H9 (cell line): ENCODE measurements around the gene RBM18. TPM values are rescaled to one million over a fixed set of nuclear protein-coding genes. Genes with fewer than 3 reads are reported as not detected.

Experiments
- DNase-seq: peaks from one replicate; pipeline ENCODE4 v3.0.0-alpha.2; 2017
- H2AFZ ChIP-seq: one replicate; pipeline ENCODE4 v1.6.1; 2013; ENCODE audit warnings: mild to moderate bottlenecking, low read length, control low read depth, moderate library complexity
- H2AK5ac ChIP-seq: 2 replicates; pipeline ENCODE4 v1.6.1; 2013; ENCODE audit warnings: low read length, control low read depth, mixed read lengths; ENCODE audit not compliant: insufficient read length
- H2BK120ac ChIP-seq: one replicate; pipeline ENCODE4 v1.6.1; 2013; ENCODE audit warnings: low read depth, mild to moderate bottlenecking, low read length, control low read depth, inconsistent platforms; ENCODE audit not compliant: poor library complexity, severe bottlenecking
- H2BK12ac ChIP-seq: 2 replicates; pipeline ENCODE4 v1.6.1; 2013; ENCODE audit warnings: low read length, control low read depth, mixed read lengths, low read depth; ENCODE audit not compliant: insufficient read length
- H2BK15ac ChIP-seq: 2 replicates; pipeline ENCODE4 v1.6.1; 2013; ENCODE audit warnings: low read depth, low read length, control low read depth
- H2BK20ac ChIP-seq: one replicate; pipeline ENCODE4 v1.6.1; 2013; ENCODE audit warnings: low read depth, mild to moderate bottlenecking, low read length, control low read depth, inconsistent platforms; ENCODE audit not compliant: poor library complexity, severe bottlenecking
- H2BK5ac ChIP-seq: 2 replicates; pipeline ENCODE4 v1.6.1; 2013; ENCODE audit warnings: low read length, control low read depth, mixed read lengths; ENCODE audit not compliant: insufficient read length
- H3K14ac ChIP-seq: 2 replicates; pipeline ENCODE4 v1.6.1; 2013; ENCODE audit warnings: low read length, control low read depth; ENCODE audit not compliant: insufficient read depth
- H3K18ac ChIP-seq: 2 replicates; pipeline ENCODE4 v1.6.1; 2013; ENCODE audit warnings: low read depth, mild to moderate bottlenecking, mixed read lengths, low read length, control low read depth; ENCODE audit not compliant: insufficient read length
- H3K23ac ChIP-seq: 2 replicates; pipeline ENCODE4 v1.6.1; 2013; ENCODE audit warnings: low read length, control low read depth, mixed read lengths, low read depth; ENCODE audit not compliant: insufficient read length
- H3K23me2 ChIP-seq: 2 replicates; pipeline ENCODE4 v1.6.1; 2013; ENCODE audit warnings: low read depth, mild to moderate bottlenecking, mixed read lengths, low read length, control low read depth; ENCODE audit not compliant: insufficient read length, poor library complexity, severe bottlenecking
- H3K27ac ChIP-seq: 2 replicates; pipeline ENCODE4 v1.5.1; 2013; ENCODE audit warnings: low read length, control low read depth, mixed read lengths, low read depth; ENCODE audit not compliant: insufficient read length
- H3K27me3 ChIP-seq: 2 replicates; pipeline ENCODE4 v1.6.1; 2013; ENCODE audit warnings: low read length, control low read depth, inconsistent platforms; ENCODE audit not compliant: insufficient read depth
- H3K4ac ChIP-seq: 2 replicates; pipeline ENCODE4 v1.6.1; 2013; ENCODE audit warnings: low read depth, mild to moderate bottlenecking, control low read depth, inconsistent platforms, low read length, moderate library complexity
- H3K4me1 ChIP-seq: 2 replicates; pipeline ENCODE4 v1.6.1; 2013; ENCODE audit warnings: low read length, control low read depth, inconsistent platforms; ENCODE audit not compliant: insufficient read depth
- H3K4me2 ChIP-seq: 2 replicates; pipeline ENCODE4 v1.6.1; 2013; ENCODE audit warnings: low read length, control low read depth, mixed read lengths; ENCODE audit not compliant: insufficient read length, insufficient read depth
- H3K56ac ChIP-seq: 2 replicates; pipeline ENCODE4 v1.6.1; 2013; ENCODE audit warnings: low read depth, mild to moderate bottlenecking, mixed read lengths, low read length, control low read depth; ENCODE audit not compliant: insufficient read length
- H3K79me1 ChIP-seq: 2 replicates; pipeline ENCODE4 v1.6.1; 2013; ENCODE audit warnings: low read depth, mild to moderate bottlenecking, moderate library complexity, low read length, control low read depth, inconsistent platforms; ENCODE audit not compliant: insufficient read depth, poor library complexity, severe bottlenecking
- H3K79me2 ChIP-seq: 2 replicates; pipeline ENCODE4 v1.6.1; 2013; ENCODE audit warnings: low read length, control low read depth, inconsistent platforms; ENCODE audit not compliant: insufficient read depth
- H3K9ac ChIP-seq: 2 replicates; pipeline ENCODE4 v1.6.1; 2013; ENCODE audit warnings: low read length, control low read depth, mixed read lengths; ENCODE audit not compliant: insufficient read length; ENCODE audit errors: extremely low read depth
- H3K9me3 ChIP-seq: one replicate; pipeline ENCODE4 v1.6.1; 2013; ENCODE audit warnings: low read depth, low read length, inconsistent platforms; ENCODE audit not compliant: control insufficient read depth
- H3T11ph ChIP-seq: one replicate; pipeline ENCODE4 v1.6.1; 2013; ENCODE audit warnings: mild to moderate bottlenecking, low read length, control low read depth, inconsistent platforms
- H4K20me1 ChIP-seq: one replicate; pipeline ENCODE4 v1.6.1; 2013; ENCODE audit not compliant: control insufficient read depth, insufficient read length, insufficient read depth
- H4K5ac ChIP-seq: 2 replicates; pipeline ENCODE4 v1.6.1; 2013; ENCODE audit warnings: low read depth, mild to moderate bottlenecking, mixed read lengths, low read length, control low read depth; ENCODE audit not compliant: insufficient read length
- H4K8ac ChIP-seq: replicated peaks from 2 replicates; pipeline ENCODE4 v1.6.1; 2013; ENCODE audit warnings: low read length, control low read depth, mixed read lengths, low read depth; ENCODE audit not compliant: insufficient read length
- H4K91ac ChIP-seq: 2 replicates; pipeline ENCODE4 v1.6.1; 2013; ENCODE audit warnings: low read depth, mild to moderate bottlenecking, moderate library complexity, mixed read lengths, low read length, control low read depth; ENCODE audit not compliant: insufficient read length
- H3K27ac Mint-ChIP-seq, 3 experiments: 2 replicates in 2 of 3; 3 replicates in 1 of 3; pipeline ENCODE4 v1.8.0; 2020 to 2021; ENCODE audit warnings: mixed read lengths in 3 of 3, mild to moderate bottlenecking in 1 of 3, moderate library complexity in 1 of 3
- H3K27me3 Mint-ChIP-seq: 2 replicates; pipeline ENCODE4 v1.8.0; 2021; ENCODE audit warnings: low read depth, mild to moderate bottlenecking, moderate library complexity, mixed read lengths
- H3K36me3 Mint-ChIP-seq, 3 experiments: 2 replicates in 2 of 3; 3 replicates in 1 of 3; pipeline ENCODE4 v1.8.0; 2020 to 2021; ENCODE audit warnings: low read depth in 3 of 3, mixed read lengths in 3 of 3; ENCODE audit not compliant: insufficient read depth in 1 of 3
- H3K4me1 Mint-ChIP-seq, 2 experiments: 2 replicates each; pipeline ENCODE4 v1.8.0; 2020; ENCODE audit warnings: mixed read lengths in 2 of 2
- H3K4me3 Mint-ChIP-seq, 2 experiments: 2 replicates in 1 of 2; 3 replicates in 1 of 2; pipeline ENCODE4 v1.8.0; 2020 to 2021; ENCODE audit warnings: mild to moderate bottlenecking in 2 of 2, mixed read lengths in 2 of 2, moderate library complexity in 1 of 2
- H3K9me3 Mint-ChIP-seq, 2 experiments: 2 replicates in 1 of 2; 3 replicates in 1 of 2; pipeline ENCODE4 v1.8.0; 2020; ENCODE audit warnings: mild to moderate bottlenecking in 2 of 2, mixed read lengths in 2 of 2, moderate library complexity in 1 of 2
- WGBS: extraction: QIAGEN DNeasy Blood & Tissue Kit; methylation state at CpG from one replicate; pipeline ENCODE4 v1.1.7; 2013; ENCODE audit warnings: missing lambda C conversion rate, low lambda C conversion rate, mixed read lengths; ENCODE audit not compliant: insufficient read length; ENCODE audit errors: extremely low coverage; 5-methylcytosine and 5-hydroxymethylcytosine counted together
- total RNA-seq: library from RNA; stranded (reverse); gene quantifications from 2 replicates; pipeline ENCODE4 v1.2.1, GENCODE V29; 2021
- TF ChIP-seq, protein P1 (sequence below): fragments of 200-600 bp; sonication (generic); conservative IDR thresholded peaks from 3 replicates; pipeline ENCODE4 v1.8.0; 2021; ENCODE audit warnings: antibody characterized with exemption, mild to moderate bottlenecking

Gene RBM18
- total RNA-seq, 1 experiment from 2014 or later, result 18.9 TPM

DNA sequence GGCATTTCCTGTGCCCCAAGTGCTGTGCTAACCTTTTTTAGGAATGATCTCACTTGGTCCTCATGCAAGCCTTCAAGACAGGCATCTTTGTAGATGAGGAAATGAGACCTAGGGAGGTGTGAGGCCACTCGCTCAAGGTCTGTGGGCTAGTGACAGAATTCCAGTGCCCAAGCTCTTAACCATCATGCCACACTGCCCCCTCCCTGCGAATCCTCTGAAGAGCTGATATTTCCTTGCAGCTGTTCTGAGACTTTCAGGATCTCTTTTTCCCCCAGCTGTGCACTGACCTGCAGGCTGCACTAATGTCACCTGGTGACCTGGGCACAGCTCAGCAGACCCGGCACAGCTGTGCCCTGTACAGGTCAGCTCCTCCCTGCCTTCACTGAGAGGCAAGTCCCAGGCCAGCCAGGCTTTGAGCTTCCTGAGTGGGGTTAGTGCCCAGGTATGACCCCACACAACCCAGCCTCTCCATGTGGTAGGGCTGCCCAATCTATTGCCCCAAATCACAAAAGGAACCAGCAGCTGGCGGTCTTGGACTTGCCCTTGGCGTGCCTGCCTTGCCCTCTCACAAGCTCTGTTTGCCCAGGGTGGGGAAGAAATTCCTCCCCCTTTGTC lies 72.3 kb downstream of the RBM18 start:
- no peaks in the 10 kb centered on the region for H3K9me3 Mint-ChIP-seq
- no peak overlapping the region for H3T11ph ChIP-seq
- H3K18ac ChIP-seq, result no peak overlapping the region
- H3K4me1 Mint-ChIP-seq, result peaks cover 19 to 21% of the 10 kb centered on the region in 2 experiments
- no peak overlapping the region for H3K27ac Mint-ChIP-seq
- no peak overlapping the region for H3K23ac ChIP-seq
- H2BK12ac ChIP-seq, result no peak overlapping the region
- H2BK20ac ChIP-seq, result no peak overlapping the region
- H3K4me3 Mint-ChIP-seq, result no peak overlapping the region
- no peak overlapping the region for H2AK5ac ChIP-seq
- H3K9me3 ChIP-seq, result no peaks in the 10 kb centered on the region
- no peak overlapping the region for H3K9ac ChIP-seq
- H3K36me3 Mint-ChIP-seq, result no peaks in the 10 kb centered on the region; a peak in 1 of 7 replicates
- H3K4ac ChIP-seq, result no peak overlapping the region
- no peak overlapping the region for H4K8ac ChIP-seq
- DNase-seq, result no peak
- no CpG with 5 or more reads among the region's 5 CpGs for WGBS
- TF ChIP-seq, protein P1, sequence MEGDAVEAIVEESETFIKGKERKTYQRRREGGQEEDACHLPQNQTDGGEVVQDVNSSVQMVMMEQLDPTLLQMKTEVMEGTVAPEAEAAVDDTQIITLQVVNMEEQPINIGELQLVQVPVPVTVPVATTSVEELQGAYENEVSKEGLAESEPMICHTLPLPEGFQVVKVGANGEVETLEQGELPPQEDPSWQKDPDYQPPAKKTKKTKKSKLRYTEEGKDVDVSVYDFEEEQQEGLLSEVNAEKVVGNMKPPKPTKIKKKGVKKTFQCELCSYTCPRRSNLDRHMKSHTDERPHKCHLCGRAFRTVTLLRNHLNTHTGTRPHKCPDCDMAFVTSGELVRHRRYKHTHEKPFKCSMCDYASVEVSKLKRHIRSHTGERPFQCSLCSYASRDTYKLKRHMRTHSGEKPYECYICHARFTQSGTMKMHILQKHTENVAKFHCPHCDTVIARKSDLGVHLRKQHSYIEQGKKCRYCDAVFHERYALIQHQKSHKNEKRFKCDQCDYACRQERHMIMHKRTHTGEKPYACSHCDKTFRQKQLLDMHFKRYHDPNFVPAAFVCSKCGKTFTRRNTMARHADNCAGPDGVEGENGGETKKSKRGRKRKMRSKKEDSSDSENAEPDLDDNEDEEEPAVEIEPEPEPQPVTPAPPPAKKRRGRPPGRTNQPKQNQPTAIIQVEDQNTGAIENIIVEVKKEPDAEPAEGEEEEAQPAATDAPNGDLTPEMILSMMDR, result no peak
- H4K20me1 ChIP-seq, result no peaks in the 10 kb centered on the region
- H3K79me2 ChIP-seq, result no peaks in the 10 kb centered on the region
- H4K5ac ChIP-seq, result no peak overlapping the region
- peaks cover 5% of the 10 kb centered on the region; the same call in 1 of the 2 replicates for H3K27me3 Mint-ChIP-seq
- no peak overlapping the region for H3K4me2 ChIP-seq
- no peak overlapping the region for H3K56ac ChIP-seq
- no peak overlapping the region for H3K27ac ChIP-seq
- H3K79me1 ChIP-seq, result no peaks in the 10 kb centered on the region
- no peaks in the 10 kb centered on the region for H3K4me1 ChIP-seq
- no peak overlapping the region for H2BK120ac ChIP-seq
- H3K27me3 ChIP-seq, result no peaks in the 10 kb centered on the region
- H3K14ac ChIP-seq, result no peak overlapping the region
- H2BK5ac ChIP-seq, result no peak overlapping the region
- no peak overlapping the region for H2BK15ac ChIP-seq
- H3K23me2 ChIP-seq, result no peaks in the 10 kb centered on the region
- no peak overlapping the region for H4K91ac ChIP-seq
- H2AFZ ChIP-seq, result no peak overlapping the region
